Natural killer cell (primary cell): ENCODE data around the gene ALOXE3. TPM values are rescaled to one million over a fixed set of nuclear protein-coding genes. Genes with fewer than 3 reads are reported as not detected.

Experiments used
- ATAC-seq, 3 donors: fragments of 150-1000 bp in 2 of 3; fragments of 200-7000 bp in 1 of 3; cut with Tn5 transposase; 1 replicate in 1 of 3; 2 replicates in 2 of 3; pipeline ENCODE4 v1.10.0; 2021; ENCODE audit warnings: mild to moderate bottlenecking in 2 of 3, moderate library complexity in 2 of 3
- DNase-seq, 2 donors: peaks; one replicate each; pipeline versions ENCODE4 v3.0.0 to v3.0.0-alpha.2; 2013 to 2021; ENCODE audit warnings: mixed read lengths in 1 of 2
- H3K27ac ChIP-seq: one replicate; pipeline ENCODE4 v1.5.1; 2013; ENCODE audit warnings: mild to moderate bottlenecking, low read length
- H3K27me3 ChIP-seq: one replicate; pipeline ENCODE4 v1.6.1; 2013; ENCODE audit warnings: low read length; ENCODE audit not compliant: control insufficient read depth, insufficient read depth
- H3K36me3 ChIP-seq: one replicate; pipeline ENCODE4 v1.6.1; 2013; ENCODE audit warnings: low read length; ENCODE audit not compliant: control insufficient read depth, insufficient read depth
- H3K4me1 ChIP-seq: one replicate; pipeline ENCODE4 v1.6.1; 2013; ENCODE audit warnings: low read length; ENCODE audit not compliant: control insufficient read depth, insufficient read depth
- H3K4me3 ChIP-seq: one replicate; pipeline ENCODE4 v1.5.1; 2013; ENCODE audit warnings: low read length
- H3K9me3 ChIP-seq: one replicate; pipeline ENCODE4 v1.6.1; 2013; ENCODE audit warnings: low read length; ENCODE audit not compliant: control insufficient read depth, insufficient read depth
- H3K27ac Mint-ChIP-seq, 2 donors: one replicate each; pipeline ENCODE4 v1.8.0; 2022; ENCODE audit warnings: mild to moderate bottlenecking in 2 of 2, mixed read lengths in 2 of 2, moderate library complexity in 1 of 2
- H3K27me3 Mint-ChIP-seq, 2 donors: one replicate each; pipeline ENCODE4 v1.8.0; 2022; ENCODE audit warnings: low read depth in 2 of 2, mixed read lengths in 2 of 2
- H3K36me3 Mint-ChIP-seq: one replicate; pipeline ENCODE4 v1.8.0; 2022; ENCODE audit warnings: mixed read lengths
- H3K4me1 Mint-ChIP-seq, 2 donors: one replicate each; pipeline ENCODE4 v1.8.0; 2022; ENCODE audit warnings: mixed read lengths in 2 of 2
- H3K4me3 Mint-ChIP-seq: one replicate; pipeline ENCODE4 v1.8.0; 2022; ENCODE audit warnings: mild to moderate bottlenecking, moderate library complexity, mixed read lengths
- H3K9me3 Mint-ChIP-seq, 2 donors: one replicate each; pipeline ENCODE4 v1.8.0; 2022; ENCODE audit warnings: mixed read lengths in 2 of 2
- WGBS: methylation state at CpG from one replicate; pipeline ENCODE4 v1.1.7; 2013; ENCODE audit warnings: missing lambda C conversion rate; ENCODE audit not compliant: insufficient coverage; 5-methylcytosine and 5-hydroxymethylcytosine counted together
- intact Hi-C: fragments of 100-400 bp; cut with micrococcal nuclease; formaldehyde crosslinking; loops from one replicate; pipeline ENCODE4 v1.14.2; 2022
- total RNA-seq, 4 donors: library from RNA; stranded (reverse); fragments of 120-200 nt in 1 of 4; gene quantifications; one replicate each; pipeline versions ENCODE4 v1.2.3 to v1.2.4, GENCODE V29; 2013 to 2022
- TF ChIP-seq, protein P1 (sequence below): fragments of 200-600 bp; IDR thresholded peaks from one replicate; pipeline ENCODE4 v1.8.0; 2022; ENCODE audit warnings: antibody characterized with exemption

Gene ALOXE3
- total RNA-seq, 3 donors from 2014 or later (not counting 1 experiment from before 2014, with no cell fraction given): not detected

GRCh38 chr17:8149419-8150193 is 31.3 kb upstream of the ALOXE3 start:
- H3K27ac ChIP-seq: no peak overlapping the region
- DNase-seq (peak in 1 of 2 donors; percentile 11), ATAC-seq (no peak)
- H3K27me3 ChIP-seq: no peaks in the 10 kb centered on the region
- WGBS: 97% methylated on average over 29 of the region's 29 CpGs
- Mint-ChIP-seq H3K4me1 (peaks cover 19 to 30% of the 10 kb centered on the region in 2 donors), H3K9me3 (no peaks in the 10 kb centered on the region), H3K36me3 (no peaks in the 10 kb centered on the region), H3K27me3 (no peaks in the 10 kb centered on the region), H3K4me3 (peak overlapping the region; percentile 76), H3K27ac (no peak overlapping the region)
- peaks cover 49% of the 10 kb centered on the region for H3K36me3 ChIP-seq
- H3K9me3 ChIP-seq: no peaks in the 10 kb centered on the region
- H3K4me3 ChIP-seq: no peak overlapping the region
- TF ChIP-seq, protein P1, sequence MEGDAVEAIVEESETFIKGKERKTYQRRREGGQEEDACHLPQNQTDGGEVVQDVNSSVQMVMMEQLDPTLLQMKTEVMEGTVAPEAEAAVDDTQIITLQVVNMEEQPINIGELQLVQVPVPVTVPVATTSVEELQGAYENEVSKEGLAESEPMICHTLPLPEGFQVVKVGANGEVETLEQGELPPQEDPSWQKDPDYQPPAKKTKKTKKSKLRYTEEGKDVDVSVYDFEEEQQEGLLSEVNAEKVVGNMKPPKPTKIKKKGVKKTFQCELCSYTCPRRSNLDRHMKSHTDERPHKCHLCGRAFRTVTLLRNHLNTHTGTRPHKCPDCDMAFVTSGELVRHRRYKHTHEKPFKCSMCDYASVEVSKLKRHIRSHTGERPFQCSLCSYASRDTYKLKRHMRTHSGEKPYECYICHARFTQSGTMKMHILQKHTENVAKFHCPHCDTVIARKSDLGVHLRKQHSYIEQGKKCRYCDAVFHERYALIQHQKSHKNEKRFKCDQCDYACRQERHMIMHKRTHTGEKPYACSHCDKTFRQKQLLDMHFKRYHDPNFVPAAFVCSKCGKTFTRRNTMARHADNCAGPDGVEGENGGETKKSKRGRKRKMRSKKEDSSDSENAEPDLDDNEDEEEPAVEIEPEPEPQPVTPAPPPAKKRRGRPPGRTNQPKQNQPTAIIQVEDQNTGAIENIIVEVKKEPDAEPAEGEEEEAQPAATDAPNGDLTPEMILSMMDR: no peak
- H3K4me1 ChIP-seq: peaks cover 53% of the 10 kb centered on the region
- intact Hi-C loops: loop anchor here (10.0 kb wide), 1 partner anchor 805 kb away; no protein-coding TSS in a partner anchor

DNA sequence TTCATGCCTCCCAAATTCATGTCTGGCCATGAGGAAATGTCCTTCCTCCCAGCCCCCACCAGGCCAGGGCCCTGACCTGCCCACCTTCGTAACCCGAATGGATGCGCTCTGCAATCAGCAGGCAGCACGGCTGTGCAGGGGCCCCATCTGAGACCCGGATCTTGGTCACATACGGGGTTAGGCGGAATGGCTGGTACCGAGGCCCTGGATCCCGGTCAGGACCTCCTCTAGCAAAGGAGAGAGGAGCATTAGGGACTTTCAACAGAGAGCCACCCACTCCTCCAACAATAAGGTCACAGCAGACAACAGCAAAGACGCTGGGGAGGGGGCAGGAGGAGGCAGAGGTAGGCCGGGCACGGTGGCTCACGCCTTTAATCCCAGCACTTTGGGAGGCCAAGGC is 30.2 kb upstream of the ALOXE3 start:
- ATAC-seq: no peak
- H3K4me1 Mint-ChIP-seq: peaks cover 24 to 26% of the 10 kb centered on the region in 2 donors
- peak overlapping the region in 1 of 2 donors; percentile 54 for H3K27ac Mint-ChIP-seq
- H3K27me3 Mint-ChIP-seq: no peaks in the 10 kb centered on the region
- H3K27me3 ChIP-seq: no peaks in the 10 kb centered on the region
- peak in 1 of 2 donors; percentile 13 for DNase-seq
- H3K27ac ChIP-seq: no peak overlapping the region
- H3K9me3 Mint-ChIP-seq: no peaks in the 10 kb centered on the region
- peaks cover 60% of the 10 kb centered on the region for H3K36me3 ChIP-seq
- peak overlapping the region; percentile 42 for H3K4me3 Mint-ChIP-seq
- no peak overlapping the region for H3K4me3 ChIP-seq
- intact Hi-C loops: no loop called here
- TF ChIP-seq, protein P1: no peak
- H3K36me3 Mint-ChIP-seq: no peaks in the 10 kb centered on the region
- H3K9me3 ChIP-seq: no peaks in the 10 kb centered on the region
- H3K4me1 ChIP-seq: peaks cover 43% of the 10 kb centered on the region
- 99% methylated on average over 9 of the region's 13 CpGs for WGBS

DNA sequence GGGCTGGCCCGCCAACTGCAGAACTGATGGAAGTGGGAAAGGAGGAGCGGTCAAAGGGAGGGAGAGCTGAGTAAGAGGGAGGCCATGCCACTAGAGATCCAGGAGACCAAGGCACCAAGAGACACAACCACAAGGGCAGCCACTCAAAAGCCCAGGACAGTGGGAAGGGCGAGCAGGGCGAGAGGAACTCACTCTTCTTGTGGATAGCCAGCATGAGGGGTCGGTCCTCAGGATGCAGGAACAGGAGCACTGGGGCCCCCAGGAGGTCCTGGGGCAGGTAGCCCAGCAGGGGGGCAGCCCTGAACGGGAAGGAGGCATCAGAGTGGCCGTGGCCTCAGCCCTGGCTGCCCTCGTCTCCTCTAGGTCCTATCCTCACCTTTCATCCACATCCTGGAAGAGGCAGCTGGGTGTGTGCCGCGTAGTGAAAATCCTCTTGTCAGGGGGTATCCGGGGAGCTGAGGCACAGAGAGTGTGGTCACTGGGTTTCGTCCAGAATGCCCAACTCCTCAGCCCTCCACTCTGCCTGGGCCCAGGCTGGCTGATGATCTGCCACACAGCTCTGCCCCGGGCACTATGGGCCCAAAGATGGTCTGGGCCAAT is 29.6 kb upstream of the ALOXE3 start:
- intact Hi-C loops: no loop called here
- Histone ChIP-seq H3K27me3 (no peaks in the 10 kb centered on the region), H3K27ac (no peak overlapping the region), H3K4me1 (peaks cover 36% of the 10 kb centered on the region), H3K36me3 (peaks cover 60% of the 10 kb centered on the region), H3K4me3 (no peak overlapping the region), H3K9me3 (no peaks in the 10 kb centered on the region)
- H3K4me3 Mint-ChIP-seq: peak overlapping the region; percentile 42
- H3K36me3 Mint-ChIP-seq: no peaks in the 10 kb centered on the region
- no peak for ATAC-seq
- peak in 1 of 2 donors; percentile 18 for DNase-seq
- TF ChIP-seq, protein P1: no peak
- 96% methylated on average over 13 of the region's 13 CpGs for WGBS
- H3K4me1 Mint-ChIP-seq: peaks cover 17 to 26% of the 10 kb centered on the region in 2 donors
- no peaks in the 10 kb centered on the region for H3K9me3 Mint-ChIP-seq
- peak overlapping the region in 1 of 2 donors; percentile 77 for H3K27ac Mint-ChIP-seq
- H3K27me3 Mint-ChIP-seq: no peaks in the 10 kb centered on the region
